ENCODE measurements around the gene ZBTB7C. TPM values are rescaled to one million over a fixed set of nuclear protein-coding genes. Genes with fewer than 3 reads are reported as not detected.
A peak's percentile ranks its signal among the peaks of the same experiment; 100 is the strongest.

ZBTB7C gene
- total RNA-seq, 1 donor from 2014 or later = 2.7 TPM

GRCh38 chr18:48393170-48393569, 16.0 kb downstream of the ZBTB7C start:
- peaks cover 38% of the 10 kb centered on the region for H3K4me1 ChIP-seq
- H3K27me3 ChIP-seq (ENCODE audit: low read depth) = peaks cover 6% of the 10 kb centered on the region
- no peak for DNase-seq
- intact Hi-C loops (cut with micrococcal nuclease) = no loop called here
- no peak for TF ChIP-seq CTCF (IDR thresholded peaks at IDR 0.05; ENCODE audit: borderline replicate concordance)
- H3K27ac ChIP-seq (replicated peaks) = no peak overlapping the region
- H3K4me3 ChIP-seq = no peak overlapping the region
- no peaks in the 10 kb centered on the region for H3K9me3 ChIP-seq (replicated peaks)
- H3K36me3 ChIP-seq = no peaks in the 10 kb centered on the region

GRCh38 chr18:48392268-48392667, 16.9 kb downstream of the ZBTB7C start:
- no peak for TF ChIP-seq CTCF (IDR thresholded peaks at IDR 0.05; ENCODE audit: borderline replicate concordance)
- no peak for DNase-seq
- Histone ChIP-seq H3K36me3 (no peaks in the 10 kb centered on the region), H3K4me1 (peaks cover 34% of the 10 kb centered on the region), H3K9me3 (replicated peaks) (no peaks in the 10 kb centered on the region), H3K4me3 (no peak overlapping the region), H3K27ac (replicated peaks) (peak overlapping the region; percentile 18), H3K27me3 (ENCODE audit: low read depth) (peaks cover 6% of the 10 kb centered on the region)
- intact Hi-C loops (cut with micrococcal nuclease) = no loop called here

GRCh38 chr18:48391868-48392267, 17.3 kb downstream of the ZBTB7C start:
- intact Hi-C loops (cut with micrococcal nuclease) = no loop called here
- no peaks in the 10 kb centered on the region for H3K9me3 ChIP-seq (replicated peaks)
- no peaks in the 10 kb centered on the region for H3K36me3 ChIP-seq
- peak; percentile 48 for DNase-seq
- no peak for TF ChIP-seq CTCF (IDR thresholded peaks at IDR 0.05; ENCODE audit: borderline replicate concordance)
- H3K27ac ChIP-seq (replicated peaks) = peak overlapping the region; percentile 18
- no peak overlapping the region for H3K4me3 ChIP-seq
- H3K4me1 ChIP-seq = peaks cover 30% of the 10 kb centered on the region
- peaks cover 6% of the 10 kb centered on the region for H3K27me3 ChIP-seq (ENCODE audit: low read depth)

- H3K4me3 ChIP-seq = no peak overlapping the region
- TF ChIP-seq CTCF (IDR thresholded peaks at IDR 0.05; ENCODE audit: borderline replicate concordance) = no peak
- no peak overlapping the region for H3K27ac ChIP-seq (replicated peaks)
- peaks cover 22% of the 10 kb centered on the region for H3K4me1 ChIP-seq
- H3K27me3 ChIP-seq (ENCODE audit: low read depth) = peaks cover 6% of the 10 kb centered on the region
- H3K9me3 ChIP-seq (replicated peaks) = no peaks in the 10 kb centered on the region
- intact Hi-C loops (cut with micrococcal nuclease) = no loop called here
- no peak for DNase-seq
- no peaks in the 10 kb centered on the region for H3K36me3 ChIP-seq
Measured at GRCh38 chr18:48390641-48391040, 18.5 kb downstream of the ZBTB7C start.

- H3K9me3 ChIP-seq (replicated peaks) = no peaks in the 10 kb centered on the region
- H3K4me1 ChIP-seq = peaks cover 17% of the 10 kb centered on the region
- H3K27ac ChIP-seq (replicated peaks) = no peak overlapping the region
- intact Hi-C loops (cut with micrococcal nuclease) = no loop called here
- no peaks in the 10 kb centered on the region for H3K36me3 ChIP-seq
- H3K27me3 ChIP-seq (ENCODE audit: low read depth) = peaks cover 6% of the 10 kb centered on the region
- DNase-seq = no peak
- no peak for TF ChIP-seq CTCF (IDR thresholded peaks at IDR 0.05; ENCODE audit: borderline replicate concordance)
- H3K4me3 ChIP-seq = no peak overlapping the region
Measured at GRCh38 chr18:48388478-48388877, 20.7 kb downstream of the ZBTB7C start.

- no peak for TF ChIP-seq CTCF (IDR thresholded peaks at IDR 0.05; ENCODE audit: borderline replicate concordance)
- intact Hi-C loops (cut with micrococcal nuclease) = no loop called here
- no peak overlapping the region for H3K4me3 ChIP-seq
Measured at GRCh38 chr18:48387300-48387699, 21.9 kb downstream of the ZBTB7C start.

More at GRCh38 chr18:48387300-48387699, 21.9 kb downstream of the ZBTB7C start:
- DNase-seq = no peak
- peaks cover 6% of the 10 kb centered on the region for H3K27me3 ChIP-seq (ENCODE audit: low read depth)
- no peaks in the 10 kb centered on the region for H3K36me3 ChIP-seq
- H3K27ac ChIP-seq (replicated peaks) = no peak overlapping the region
- H3K9me3 ChIP-seq (replicated peaks) = no peaks in the 10 kb centered on the region
- peaks cover 10% of the 10 kb centered on the region for H3K4me1 ChIP-seq

Data from left ventricle myocardium inferior (tissue), 1 donor.